GM18499 (cell line): ENCODE data around the gene ZDHHC18.

Experiments
- ATAC-seq: cut with Tn5 transposase; IDR thresholded peaks from one replicate; pipeline ENCODE4 v1.9.1; 2021; ENCODE audit warnings: moderate number of reproducible peaks; ENCODE audit not compliant: insufficient read depth, unreplicated experiment

Gene ZDHHC18

DNA sequence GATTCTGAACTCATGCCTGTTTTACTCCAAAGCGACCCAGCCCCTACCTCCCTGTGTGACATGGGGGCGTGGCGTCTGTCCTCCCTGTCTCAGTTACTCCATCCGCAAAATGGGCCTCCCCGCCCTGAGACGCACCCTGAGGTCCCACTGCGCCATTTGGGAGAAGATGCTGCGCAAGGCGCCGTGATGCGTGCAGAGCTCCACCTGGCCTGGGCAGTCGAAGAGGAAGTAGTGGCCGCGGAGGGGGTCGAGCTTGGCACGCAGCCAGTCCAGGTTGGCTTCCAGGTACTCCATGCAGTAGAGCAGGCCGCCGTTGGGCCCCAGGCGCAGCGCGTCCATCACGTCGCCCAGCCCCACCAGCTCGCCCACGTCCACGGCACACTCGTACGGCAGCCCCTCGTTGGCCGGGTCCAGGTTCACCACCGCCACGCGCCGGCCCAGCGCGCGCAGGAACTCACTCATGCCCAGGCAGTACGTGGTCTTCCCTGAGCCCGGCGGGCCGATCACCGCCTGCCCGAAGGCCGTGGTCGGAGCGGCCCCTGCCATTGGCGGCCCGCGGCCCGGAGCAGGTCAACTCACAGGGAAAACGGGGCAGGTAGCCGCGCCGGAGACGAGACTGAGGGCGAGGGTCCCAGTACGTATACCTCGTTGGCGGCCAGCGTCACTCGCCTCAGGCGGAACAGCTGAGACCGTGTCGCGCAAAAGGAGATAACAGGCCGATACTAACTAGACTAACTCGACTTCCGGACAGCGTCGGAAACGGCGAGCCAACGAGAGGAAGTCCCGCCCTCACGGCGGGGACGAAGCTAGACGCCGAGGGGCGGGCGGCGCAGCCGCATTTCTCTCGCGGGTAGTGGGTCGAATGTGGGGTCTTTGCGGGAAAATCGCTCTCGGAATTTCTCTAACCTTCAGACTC lies 63.3 kb downstream of the ZDHHC18 start, which contains the start of gene GPN2:
Gene GPN2, minus strand, starts transcription at position 733 of the 916 bp plus-strand sequence. Its CDS starts 187 bp downstream, at position 546.
- ATAC-seq, result no peak

DNA sequence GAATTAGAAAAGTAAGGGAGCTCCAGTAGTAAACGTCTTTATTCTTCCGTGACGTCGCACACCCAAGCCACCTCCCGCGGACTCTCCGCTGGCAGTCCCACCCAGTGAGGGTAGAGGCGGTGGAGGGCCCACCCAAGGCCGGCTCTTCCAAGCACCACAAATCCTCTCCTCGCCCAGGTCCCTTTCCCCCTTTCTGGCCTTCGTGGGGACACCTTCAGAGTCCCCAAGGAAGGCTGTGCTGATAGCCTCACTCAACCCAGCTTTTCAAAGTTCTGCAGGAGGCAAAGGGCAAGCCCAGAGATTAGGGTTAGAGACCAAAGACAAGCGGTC lies 63.9 kb downstream of the ZDHHC18 start:
- ATAC-seq, result no peak

DNA sequence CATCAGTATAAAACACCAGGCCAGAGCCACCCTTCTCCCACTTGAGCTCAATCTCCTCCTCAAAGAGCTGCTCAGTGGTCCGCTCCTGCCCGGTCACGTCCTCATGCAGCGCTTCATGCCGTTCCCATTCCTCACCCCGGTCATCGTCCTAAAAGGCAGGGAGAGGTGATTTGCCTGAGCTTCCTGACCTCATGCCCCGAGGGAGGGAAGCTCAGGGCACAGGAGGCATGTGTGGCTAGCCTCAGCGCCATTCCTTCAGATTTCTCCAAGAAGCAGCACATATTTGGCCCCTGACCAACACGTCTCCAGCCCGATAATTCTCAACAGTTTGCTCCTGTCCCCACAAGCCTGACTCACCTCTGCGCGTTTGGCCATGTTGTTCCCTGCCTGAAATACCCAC lies 67.8 kb downstream of the ZDHHC18 start:
- no peak for ATAC-seq

DNA sequence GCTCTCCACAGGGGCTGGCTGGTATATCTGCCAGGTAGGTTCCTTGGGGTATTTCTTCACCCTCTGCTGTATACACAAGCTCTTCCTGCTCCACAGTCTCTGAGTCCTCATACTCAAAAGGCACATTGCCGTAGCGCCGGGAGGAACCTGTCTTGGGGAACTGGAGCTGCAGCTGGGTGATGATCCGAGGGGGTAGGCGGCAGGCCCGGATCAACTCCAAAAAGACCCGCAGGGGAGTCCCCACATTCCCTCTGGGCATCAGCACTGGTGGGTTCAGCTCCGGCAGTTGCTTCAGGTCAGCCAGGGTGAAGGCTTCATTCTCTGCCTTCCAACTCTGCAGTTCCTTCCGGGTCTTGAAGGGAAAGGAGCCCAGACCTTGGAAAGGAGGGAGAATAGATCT lies 70.9 kb downstream of the ZDHHC18 start:
- no peak for ATAC-seq

DNA sequence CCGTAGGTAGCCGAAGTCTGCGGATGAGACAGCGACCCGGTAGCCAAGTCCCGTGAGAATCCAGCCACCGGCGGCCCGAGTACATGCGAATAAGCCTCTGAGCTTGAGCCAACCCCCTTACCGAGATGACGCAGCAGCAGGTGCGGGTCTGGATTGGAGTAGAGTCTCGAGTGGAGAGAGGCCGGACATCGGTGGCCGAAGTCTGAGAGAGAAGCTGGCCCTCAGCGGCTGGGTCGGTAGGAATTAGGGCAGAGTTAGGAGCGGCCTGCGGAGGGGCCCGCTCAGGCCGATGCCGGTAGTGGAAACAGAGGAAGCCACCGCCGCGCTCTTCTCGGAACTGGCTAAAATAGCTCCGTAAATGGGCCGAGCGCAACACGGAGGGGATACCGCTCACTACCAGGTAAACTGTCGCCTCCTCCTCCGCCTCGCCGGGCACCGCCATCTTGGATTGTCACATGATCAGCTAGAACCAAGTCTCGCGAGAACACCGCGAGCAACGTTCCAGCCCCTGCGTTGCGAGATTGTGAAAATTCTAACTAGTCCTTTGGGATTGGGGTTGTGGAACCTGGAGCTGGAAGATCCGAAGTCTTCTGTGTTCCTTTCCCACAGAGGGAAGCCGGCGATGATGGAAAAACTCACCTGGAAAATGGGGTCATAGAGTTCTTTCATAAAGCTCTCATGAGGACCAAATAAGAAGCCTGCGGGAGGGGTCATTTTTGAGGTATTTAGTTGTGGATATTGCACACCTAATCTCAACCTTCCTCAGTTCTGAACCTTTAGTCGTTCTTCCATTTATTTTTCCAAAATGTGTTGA lies 73.7 kb downstream of the ZDHHC18 start, which contains the start of gene GPATCH3:
Gene GPATCH3, minus strand, starts transcription at position 467 of the 814 bp plus-strand sequence. Its CDS starts 25 bp downstream, at position 442.
- no peak for ATAC-seq

DNA sequence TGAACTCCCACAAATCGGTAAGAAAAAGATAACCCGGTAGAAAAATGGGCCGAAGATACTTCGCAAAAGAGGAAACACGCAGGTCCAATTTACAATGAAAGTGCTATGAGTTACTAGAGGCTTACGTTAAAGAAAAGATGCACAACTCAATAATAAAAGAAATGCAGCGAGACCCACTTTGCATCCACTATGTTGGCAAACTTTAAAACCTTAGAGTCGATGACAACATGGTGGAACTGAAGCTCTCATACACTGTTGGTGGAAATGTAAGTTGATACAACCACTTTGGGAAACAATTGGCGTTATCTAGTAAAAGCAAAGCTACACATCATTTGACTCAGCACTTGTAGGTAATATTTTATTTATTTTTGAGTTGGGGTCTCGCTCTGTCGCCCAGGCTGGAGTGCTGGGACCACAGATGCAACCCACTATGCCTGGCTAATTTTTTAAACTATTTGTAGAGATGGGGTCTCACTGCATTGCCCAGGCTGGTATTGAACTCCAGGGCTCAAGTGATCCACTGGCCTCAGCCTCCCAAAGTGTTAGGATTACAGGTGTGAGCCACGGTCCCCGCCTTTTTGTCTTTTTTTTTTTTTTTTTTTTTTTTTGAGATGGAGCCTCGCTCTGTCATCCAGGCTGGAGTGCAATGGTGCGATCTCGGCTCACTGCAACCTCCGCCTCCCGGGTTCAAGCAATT lies 74.5 kb downstream of the ZDHHC18 start:
- ATAC-seq, result no peak
